GM21619 (cell line): ENCODE data around the gene PDCD6IP.
"Not testable (repeated sequence)": the region's sequence is repeated elsewhere in the genome, so short reads cannot be mapped to it uniquely, and the experiment has no call there.

Experiments
- ATAC-seq: cut with Tn5 transposase; IDR thresholded peaks from one replicate; pipeline ENCODE4 v1.9.1; 2021; ENCODE audit not compliant: unreplicated experiment

Gene PDCD6IP, protein sequence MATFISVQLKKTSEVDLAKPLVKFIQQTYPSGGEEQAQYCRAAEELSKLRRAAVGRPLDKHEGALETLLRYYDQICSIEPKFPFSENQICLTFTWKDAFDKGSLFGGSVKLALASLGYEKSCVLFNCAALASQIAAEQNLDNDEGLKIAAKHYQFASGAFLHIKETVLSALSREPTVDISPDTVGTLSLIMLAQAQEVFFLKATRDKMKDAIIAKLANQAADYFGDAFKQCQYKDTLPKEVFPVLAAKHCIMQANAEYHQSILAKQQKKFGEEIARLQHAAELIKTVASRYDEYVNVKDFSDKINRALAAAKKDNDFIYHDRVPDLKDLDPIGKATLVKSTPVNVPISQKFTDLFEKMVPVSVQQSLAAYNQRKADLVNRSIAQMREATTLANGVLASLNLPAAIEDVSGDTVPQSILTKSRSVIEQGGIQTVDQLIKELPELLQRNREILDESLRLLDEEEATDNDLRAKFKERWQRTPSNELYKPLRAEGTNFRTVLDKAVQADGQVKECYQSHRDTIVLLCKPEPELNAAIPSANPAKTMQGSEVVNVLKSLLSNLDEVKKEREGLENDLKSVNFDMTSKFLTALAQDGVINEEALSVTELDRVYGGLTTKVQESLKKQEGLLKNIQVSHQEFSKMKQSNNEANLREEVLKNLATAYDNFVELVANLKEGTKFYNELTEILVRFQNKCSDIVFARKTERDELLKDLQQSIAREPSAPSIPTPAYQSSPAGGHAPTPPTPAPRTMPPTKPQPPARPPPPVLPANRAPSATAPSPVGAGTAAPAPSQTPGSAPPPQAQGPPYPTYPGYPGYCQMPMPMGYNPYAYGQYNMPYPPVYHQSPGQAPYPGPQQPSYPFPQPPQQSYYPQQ

DNA sequence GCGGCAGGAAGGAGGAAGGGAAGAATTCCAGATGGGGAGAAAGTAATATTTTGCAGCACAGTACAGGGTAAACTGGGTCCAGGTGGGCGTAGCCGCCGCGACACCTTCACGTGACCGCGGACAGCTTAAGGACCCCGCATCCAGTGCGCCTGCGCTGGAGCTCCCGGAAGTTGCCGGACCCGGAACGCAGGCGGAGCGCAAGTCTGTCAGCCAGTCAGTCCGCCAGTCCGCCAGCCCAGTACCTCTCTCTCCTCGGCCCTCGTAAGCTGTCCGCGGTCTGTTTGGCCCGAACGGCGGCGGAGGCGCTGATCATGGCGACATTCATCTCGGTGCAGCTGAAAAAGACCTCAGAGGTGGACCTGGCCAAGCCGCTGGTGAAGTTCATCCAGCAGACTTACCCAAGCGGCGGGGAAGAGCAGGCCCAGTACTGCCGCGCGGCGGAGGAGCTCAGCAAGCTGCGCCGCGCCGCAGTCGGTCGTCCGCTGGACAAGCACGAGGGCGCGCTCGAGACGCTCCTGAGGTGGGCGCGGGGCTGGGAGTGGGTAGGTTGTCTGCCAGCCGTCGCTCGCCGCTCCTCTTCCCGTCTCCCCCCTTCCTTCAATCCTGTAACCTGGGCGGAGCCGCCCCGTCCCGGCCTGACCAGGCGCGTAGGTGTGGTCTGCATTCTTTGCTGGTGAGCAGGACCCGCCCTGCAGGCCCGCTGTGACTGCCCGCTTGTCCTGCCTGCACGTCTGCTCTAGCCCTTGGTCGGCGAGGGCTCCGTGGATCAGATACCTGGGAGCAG lies at the start of gene PDCD6IP:
PDCD6IP (plus strand) TSS at position 213 of the 784 bp plus-strand sequence; CDS start at position 312, 99 bp downstream.
- ATAC-seq, result peak; percentile 86

DNA sequence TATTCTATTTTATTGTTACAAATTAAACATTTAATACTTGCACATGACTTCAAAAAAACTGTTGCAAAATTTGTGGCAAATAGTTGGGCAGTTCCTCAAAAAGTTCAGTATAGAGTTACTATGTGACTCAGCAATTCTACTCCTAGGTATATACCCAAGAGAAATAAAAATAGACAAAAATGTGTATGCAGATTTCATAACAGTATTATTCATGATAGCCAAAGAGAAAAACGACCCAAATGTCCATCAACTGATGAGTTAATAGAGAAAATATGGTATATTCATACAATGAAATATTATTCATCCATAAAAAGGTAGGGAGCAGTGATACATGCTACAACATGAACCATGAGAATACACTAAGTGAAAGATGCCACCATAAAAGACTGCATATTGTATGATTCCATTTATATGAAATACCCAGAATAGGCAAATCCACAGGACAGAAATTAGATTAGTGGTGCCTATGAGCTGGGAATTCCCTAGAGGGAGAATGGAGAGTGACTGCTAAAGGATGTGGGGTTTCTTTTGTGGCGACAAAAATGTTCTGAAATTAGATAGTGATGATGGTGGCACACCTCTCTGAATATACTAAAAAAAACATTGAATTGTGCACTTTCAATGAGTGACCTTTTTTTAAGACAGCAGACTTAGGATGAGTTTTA lies 48.8 kb upstream of the PDCD6IP start:
- ATAC-seq, result no peak

DNA sequence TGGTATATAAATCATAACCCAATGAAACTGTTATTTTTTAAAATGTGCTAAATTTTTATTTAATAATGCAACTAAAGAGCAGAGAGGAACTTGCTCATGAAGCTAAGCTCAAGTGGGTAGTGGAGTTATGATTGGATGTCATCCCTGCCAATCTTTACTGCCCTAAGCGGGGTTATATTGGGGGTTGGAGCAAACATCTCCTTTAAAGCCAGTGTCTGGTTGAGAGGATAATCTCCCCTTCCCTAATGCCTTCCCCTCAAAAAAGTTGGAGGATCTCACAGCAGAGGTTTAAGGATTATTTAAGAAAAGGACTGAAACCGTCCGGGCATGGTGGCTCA lies 48.2 kb upstream of the PDCD6IP start:
- no peak for ATAC-seq

DNA sequence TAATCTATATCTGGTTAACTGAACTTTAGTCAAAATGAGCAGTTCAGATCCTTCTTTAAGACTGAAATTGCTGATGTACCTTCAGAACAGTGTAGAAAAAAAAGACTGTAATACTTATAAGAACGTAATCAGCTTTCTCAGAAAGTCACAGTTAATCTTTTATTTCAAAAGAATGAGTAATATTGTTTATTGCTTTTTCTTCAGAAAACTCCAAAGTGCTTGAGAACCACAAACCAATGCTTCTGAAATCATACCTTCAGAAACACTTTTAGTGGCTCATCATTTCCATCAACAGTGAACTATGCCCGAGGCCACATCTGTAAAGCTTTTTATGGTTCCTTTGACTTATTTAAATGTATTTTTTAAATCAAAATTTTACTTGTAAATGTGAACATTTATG lies 47.1 kb upstream of the PDCD6IP start:
- ATAC-seq, result no peak

DNA sequence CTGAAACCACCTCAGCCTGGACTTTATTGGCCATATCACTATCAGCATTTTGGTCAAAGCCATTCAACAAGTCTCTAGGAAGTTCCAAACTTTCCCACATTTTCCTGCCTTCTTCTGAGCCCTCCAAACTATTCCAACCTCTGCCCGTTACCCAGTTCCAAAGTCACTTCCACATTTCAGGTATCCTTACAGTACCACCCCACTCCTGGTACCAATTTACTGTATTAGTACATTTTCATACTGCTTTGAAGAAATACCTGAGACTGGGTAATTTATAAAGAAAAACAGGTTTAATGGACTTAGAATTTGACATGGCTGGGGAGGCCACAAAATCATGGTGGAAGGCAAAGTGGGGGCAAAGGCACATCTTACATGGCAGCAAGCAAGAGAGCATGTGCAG lies 44.0 kb upstream of the PDCD6IP start:
- not testable (repeated sequence) for ATAC-seq

DNA sequence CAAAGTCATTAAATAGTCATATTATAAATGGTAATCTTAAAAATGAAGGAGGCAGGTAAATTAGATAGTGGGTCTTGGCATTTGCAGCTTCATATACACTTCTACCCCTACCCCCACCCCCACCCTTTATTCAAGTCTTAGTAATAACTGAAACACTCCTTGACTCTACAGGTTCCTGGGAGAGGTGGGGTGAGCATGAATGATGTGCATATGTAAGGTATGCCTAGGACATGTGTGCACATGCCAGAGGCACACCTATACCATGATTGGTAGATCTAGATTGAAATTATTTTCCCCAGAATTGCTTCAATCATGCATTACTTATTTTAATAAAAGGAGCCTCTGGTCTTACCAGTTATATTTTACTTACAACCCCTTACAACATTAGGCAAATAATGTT lies 40.1 kb upstream of the PDCD6IP start:
- no peak for ATAC-seq

DNA sequence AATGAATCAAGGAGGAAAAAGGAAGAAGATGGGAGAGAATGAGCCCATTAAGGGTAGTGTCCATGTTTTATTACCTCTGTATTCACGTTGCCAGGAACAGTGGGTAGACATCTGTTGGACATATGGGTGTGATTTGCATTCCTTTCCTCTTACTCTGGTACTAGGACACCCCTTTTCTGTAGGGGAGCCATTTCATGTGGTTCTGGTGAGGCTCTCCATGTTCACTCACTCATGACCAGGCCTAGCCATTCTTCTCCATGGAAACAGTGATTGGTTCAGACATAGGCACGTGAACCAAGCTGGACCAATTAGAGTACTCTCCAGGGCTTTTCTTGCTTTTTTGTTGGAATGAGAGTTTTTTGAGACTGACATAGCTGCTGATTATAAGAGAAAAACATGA lies 39.6 kb upstream of the PDCD6IP start:
- no peak for ATAC-seq

DNA sequence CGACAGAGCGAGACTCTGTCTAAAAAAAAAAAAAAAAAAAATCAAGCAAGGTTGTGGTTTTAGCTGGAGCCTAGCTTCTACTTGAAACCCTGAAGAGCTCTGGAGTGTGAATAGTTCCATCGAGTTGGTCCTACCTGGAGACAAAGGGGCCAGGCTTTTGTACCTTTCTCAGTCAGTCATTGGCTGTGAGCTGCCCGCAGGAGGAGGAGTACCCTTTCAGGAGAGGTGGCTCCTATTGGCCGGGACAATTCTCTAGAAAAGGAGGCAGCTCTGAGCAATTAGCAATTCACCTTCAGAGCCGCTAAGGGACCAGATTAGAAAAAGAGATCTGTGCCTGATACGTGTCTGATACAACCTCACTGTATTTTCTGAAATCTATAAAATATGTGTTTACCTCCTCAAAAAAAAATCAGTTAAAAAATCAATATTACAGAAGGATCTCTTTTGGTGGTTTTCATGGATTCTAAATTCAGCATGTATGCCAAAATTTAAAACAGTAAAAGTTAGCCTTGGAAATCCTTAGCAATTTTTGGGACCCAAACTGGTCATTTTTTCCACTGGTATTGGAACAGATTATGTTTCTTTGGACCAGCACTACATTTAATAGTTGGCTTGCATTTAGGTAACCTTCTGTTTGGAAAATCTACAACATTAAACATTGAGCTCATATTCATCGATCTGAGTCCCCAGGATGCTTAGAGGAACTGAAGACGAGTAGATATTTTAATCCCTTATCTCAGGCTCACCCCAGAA lies 29.7 kb upstream of the PDCD6IP start:
- no peak for ATAC-seq

DNA sequence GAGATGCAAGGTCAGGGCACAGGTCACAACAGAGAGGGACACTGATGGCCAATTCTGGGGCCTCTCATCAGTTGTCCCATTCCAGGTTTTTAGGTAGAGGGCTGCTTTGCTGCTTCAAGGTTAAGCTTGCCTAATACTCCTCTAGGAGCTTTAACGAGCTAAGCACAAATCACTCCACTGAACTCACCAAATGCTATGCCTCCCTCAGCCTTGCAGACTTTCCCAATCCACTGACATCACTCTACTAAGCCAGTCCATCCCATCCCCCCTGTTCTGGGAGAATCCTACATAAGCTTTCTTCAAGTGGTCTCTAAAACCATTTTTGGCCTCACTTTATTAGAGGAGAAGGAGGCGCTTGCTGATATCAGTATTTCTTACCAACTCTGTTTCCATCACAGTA lies 24.8 kb upstream of the PDCD6IP start:
- no peak for ATAC-seq

DNA sequence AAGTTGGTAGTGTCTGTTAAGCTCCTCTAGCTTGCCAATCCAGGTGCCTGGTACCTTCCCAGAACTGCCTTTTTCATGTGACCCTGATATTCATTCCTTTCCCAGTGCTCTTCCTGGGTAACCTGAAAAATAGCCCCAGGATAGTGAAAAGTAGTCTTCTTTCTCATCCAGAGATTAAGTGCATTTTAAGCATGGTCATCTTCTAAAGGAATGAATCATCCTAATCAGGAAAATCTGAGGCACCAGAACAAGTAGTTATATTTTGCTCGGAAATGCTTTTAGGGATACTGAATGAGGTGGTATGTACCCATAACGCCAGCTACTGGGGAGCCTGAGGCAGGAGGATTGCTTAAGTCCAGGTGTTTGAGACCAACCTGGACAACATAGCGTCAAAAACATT lies 23.1 kb upstream of the PDCD6IP start:
- no peak for ATAC-seq

DNA sequence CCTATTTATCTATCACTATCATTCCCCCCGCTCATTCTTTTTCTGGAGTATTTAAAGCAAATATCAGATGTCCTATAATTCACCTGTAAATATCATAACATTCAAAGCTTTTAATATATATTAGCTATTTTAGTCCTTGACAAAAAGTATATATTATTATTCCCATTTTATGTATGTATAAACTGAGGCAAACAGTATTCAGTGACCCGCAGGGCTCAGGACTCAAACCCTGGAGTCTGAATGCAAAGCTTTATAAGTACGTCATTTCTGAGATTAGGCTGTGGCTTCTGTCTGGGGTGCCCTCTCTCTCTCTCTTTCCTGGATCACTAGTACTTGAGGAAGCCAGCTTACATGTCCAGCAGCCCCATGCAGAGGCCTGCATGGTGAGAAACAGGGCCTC lies 20.4 kb upstream of the PDCD6IP start:
- ATAC-seq, result no peak

DNA sequence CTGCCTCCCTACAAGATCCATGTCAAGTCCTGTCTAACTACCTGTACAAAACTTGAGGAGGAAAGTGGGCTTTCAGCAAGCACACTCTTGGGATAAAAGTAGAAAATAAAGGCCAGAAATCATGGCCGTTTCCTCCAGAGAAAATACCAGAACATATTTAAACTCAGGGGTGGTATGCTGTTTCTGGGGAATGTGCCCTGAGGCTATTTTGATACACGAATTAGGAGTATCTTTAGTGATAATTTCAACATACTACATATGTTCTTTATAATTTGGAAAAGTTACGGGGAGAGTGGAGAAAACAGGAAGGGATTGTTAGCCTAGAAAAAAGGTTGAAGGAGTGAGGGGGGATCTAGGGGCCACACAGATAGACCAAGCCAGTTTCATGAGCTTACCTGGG lies 18.7 kb upstream of the PDCD6IP start:
- ATAC-seq, result no peak

DNA sequence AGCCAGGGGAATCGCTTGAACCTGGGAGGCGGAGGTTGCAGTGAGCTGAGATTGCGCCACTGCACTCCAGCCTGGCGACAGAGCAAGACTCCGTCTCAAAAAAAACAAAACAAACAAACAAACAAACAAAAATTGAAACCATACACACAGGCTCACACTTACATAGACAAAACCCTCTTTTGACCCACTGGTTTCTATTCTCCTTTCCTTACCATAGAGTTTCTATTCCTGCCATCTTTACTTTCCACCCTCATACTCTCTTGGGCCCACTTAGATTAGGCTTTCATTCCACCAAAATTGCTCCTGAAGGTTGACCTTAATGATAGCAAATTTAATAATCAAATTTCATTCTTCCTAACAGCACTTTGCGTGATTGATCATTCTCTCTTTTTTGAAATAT lies 17.0 kb upstream of the PDCD6IP start:
- not testable (repeated sequence) for ATAC-seq

DNA sequence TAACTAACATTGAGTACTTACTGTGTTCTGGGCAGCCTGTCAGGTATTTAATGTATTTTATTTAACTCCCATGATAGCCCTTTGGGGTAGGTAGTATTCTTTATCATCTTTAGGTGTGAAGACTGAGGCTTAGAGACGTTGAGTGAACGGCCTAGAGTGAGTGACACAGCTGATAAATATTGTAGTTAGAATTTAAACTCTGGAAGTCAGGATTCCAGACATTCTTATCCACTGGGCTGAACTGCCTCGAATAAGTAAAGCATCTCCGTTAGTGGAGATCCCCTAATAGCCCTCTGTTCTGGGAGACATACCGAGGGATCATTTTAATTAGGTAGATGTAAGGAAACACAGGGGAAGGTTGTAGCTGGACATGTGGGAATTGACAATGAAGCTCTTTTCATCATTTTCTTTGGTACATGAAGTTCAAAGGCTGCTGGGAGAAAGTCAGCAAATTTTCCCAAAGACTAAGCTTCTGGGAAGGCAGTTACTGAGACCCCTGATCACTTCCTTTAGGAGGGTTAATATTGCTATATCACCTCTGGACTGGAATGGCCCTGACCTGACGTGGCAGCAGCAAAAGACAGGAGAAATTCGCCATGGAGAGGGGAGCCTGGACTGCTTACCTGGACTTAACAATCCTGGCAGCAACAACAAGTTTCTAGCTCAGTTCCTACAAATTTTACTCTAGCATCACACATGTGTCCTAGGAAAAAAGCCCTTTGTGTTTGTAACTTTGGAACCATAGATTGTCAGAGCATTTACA lies 11.7 kb upstream of the PDCD6IP start:
- ATAC-seq, result no peak

DNA sequence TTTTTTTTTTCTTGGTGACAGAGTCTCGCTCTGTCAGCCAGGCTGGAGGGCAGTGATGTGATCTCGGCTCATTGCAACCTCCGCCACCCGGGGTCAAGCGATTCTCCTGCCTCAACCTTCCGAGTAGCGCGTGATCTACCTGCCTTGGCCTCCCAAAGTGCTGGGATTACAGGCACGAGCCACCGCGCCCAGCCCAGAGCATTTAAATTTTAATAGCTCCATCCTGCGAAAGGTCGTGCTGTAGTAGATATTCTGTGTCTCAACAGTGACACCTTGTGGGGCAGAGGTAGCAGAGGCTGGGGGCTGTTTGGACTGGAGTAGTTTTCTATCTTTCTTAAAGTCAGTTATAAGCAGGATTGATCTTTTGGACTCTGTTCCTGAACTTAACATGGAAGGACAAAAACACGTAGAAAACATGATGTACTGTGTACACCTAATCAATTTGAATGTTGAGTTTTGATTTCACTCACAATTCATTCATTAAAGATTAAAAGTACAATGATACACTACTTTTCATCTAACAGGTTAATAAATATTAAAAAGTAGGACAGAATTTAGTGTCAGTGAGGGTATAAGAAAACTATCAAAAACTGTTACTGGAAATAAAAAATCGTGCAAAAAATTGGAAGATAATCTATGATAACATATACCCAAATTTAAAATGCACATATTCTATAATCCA lies 11.0 kb upstream of the PDCD6IP start:
- peak; percentile 83 for ATAC-seq

DNA sequence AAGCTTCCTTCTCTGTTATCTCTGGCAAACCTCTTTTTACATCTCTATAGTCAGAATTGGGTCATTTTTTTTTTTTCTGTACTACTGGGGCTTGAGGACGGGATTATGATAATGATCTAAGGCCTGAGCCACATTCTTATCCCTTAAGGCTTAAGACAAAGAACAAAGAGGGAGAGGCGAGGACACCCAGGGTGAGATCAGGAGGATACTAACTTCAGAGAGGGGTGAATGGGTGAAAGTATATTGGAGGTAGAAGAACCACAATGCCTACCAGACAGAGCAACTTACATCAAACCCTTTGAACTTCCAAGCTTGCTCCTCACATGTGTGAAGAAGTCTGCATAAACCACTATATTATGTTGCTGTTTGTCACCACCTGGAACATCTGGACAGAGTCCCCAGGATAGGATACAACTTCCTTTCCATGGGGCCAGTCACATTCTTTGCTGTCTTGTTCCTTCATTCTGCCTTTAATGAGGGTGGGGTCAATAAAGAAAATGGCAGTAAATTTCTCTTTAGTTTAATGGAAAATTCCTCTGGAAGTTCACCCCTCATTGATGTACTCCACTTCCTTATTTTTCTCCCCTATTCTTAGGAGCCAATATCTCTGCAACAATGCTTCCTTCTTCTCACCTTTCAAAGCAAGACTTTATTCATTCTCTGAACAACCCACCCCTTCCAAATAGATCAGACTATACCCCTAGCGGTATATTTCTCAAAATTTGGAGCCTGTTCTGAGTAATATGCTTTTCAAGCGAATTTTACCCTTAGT lies 9.1 kb upstream of the PDCD6IP start:
- ATAC-seq, result no peak

DNA sequence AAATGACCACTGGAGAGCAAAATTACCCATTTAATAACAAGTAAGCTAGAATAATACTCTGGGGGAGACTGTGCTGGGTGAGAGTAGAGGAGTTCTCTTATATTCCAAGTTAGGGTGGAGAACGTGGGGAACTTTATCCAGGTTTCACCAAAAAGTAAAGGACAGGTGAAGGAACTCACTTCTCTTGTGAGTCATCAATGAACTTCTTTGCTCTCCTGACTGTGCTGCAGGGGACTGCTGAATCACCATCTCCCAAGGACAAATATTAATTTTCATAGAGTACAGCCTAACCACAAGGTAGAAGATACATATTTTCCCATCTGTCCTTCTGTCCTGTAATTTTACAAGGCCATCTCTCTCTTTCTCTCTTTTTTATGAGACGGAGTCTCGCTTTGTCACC lies 8.3 kb upstream of the PDCD6IP start:
- ATAC-seq, result no peak

DNA sequence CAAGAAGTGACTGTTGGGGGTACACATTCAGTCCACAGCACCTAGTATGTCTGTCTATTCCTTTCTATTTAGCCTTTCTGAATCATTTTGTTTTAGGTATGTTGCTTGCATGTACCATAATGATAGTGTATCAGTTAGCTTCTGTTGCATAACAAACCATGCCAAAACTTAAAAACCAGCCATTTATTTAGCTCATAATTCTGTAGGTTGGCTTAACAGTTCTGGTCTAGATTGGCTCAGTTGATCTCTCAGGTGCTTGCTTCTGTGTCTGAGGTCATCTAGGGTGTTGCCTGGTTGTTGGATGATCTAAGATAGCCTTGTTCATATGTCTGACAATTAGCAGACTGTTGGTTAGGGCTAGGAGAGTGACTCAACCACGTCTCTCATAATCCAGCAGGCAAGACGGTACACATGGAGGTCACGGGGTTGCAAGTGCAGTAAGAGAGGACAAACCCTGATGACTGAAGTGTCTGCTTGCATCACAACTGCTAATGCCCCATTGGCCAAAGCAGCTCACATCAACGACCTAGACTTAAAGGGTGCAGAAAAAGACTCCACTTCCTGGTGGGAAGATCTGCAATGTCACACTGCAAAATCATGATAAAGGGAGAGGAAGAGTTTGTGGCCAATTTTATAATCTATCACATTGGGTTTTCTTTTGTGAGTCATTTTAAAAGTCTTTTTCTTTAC lies 6.8 kb upstream of the PDCD6IP start:
- no peak for ATAC-seq
